HepG2 (cell line): Measurements from ENCODE around the gene NSMCE1. TPM values are rescaled to one million over a fixed set of nuclear protein-coding genes. Genes with fewer than 3 reads are reported as not detected.

ENCODE experiments used
- ATRX ChIP-seq: sonication (generic); formaldehyde crosslinking; IDR thresholded peaks from 2 replicates; pipeline ENCODE4 v1.4.0; 2020; ENCODE audit warnings: missing genetic modification reagents, borderline replicate concordance
- BCL6 ChIP-seq: IDR thresholded peaks from 2 replicates; pipeline ENCODE4 v1.6.1; 2016; ENCODE audit warnings: missing genetic modification reagents, missing compliant biosample characterization
- BORCS8-MEF2B ChIP-seq: sonication (generic); formaldehyde crosslinking; IDR thresholded peaks from 2 replicates; pipeline ENCODE4 v1.8.0; 2022; ENCODE audit warnings: mild to moderate bottlenecking, missing genetic modification reagents
- CBX1 ChIP-seq: IDR thresholded peaks from one replicate; pipeline ENCODE4 v1.6.1; 2016; ENCODE audit warnings: antibody characterized with exemption, low read depth
- MED1 ChIP-seq: sonication (generic); formaldehyde crosslinking; IDR thresholded peaks from 2 replicates; pipeline ENCODE4 v1.4.0; 2020; ENCODE audit warnings: missing genetic modification reagents
- NFE2 ChIP-seq: sonication (generic); formaldehyde crosslinking; IDR thresholded peaks from 2 replicates; pipeline ENCODE4 v1.4.0; 2020; ENCODE audit warnings: missing genetic modification reagents
- PCBP2 ChIP-seq: fragments of 200-400 bp; formaldehyde crosslinking; optimal IDR thresholded peaks from 2 replicates; pipeline ENCODE3; 2018; ENCODE audit warnings: low read length, low read depth; ENCODE audit not compliant: poor library complexity, severe bottlenecking
- THAP11 ChIP-seq: IDR thresholded peaks from 2 replicates; pipeline ENCODE4 v1.6.1; 2016; ENCODE audit warnings: missing biosample characterization, missing genetic modification reagents
- ZFP41 ChIP-seq: sonication (generic); formaldehyde crosslinking; IDR thresholded peaks from 2 replicates; pipeline ENCODE4 v1.4.0; 2020; ENCODE audit warnings: mild to moderate bottlenecking, missing genetic modification reagents, borderline replicate concordance
- ZKSCAN5 ChIP-seq: sonication (generic); formaldehyde crosslinking; IDR thresholded peaks from 2 replicates; pipeline ENCODE4 v1.5.1; 2020; ENCODE audit warnings: mild to moderate bottlenecking, missing genetic modification reagents
- ZNF10 ChIP-seq: sonication (generic); formaldehyde crosslinking; IDR thresholded peaks from 2 replicates; pipeline ENCODE4 v1.4.0; 2020; ENCODE audit warnings: mild to moderate bottlenecking, low read depth, missing genetic modification reagents, borderline replicate concordance
- ZNF207 ChIP-seq: fragments of 450-650 bp; IDR thresholded peaks from 2 replicates; pipeline ENCODE4 v1.6.1; 2016; ENCODE audit warnings: antibody characterized with exemption, borderline replicate concordance
- ZNF230 ChIP-seq: sonication (generic); formaldehyde crosslinking; IDR thresholded peaks from 2 replicates; pipeline ENCODE4 v1.4.0; 2020; ENCODE audit warnings: mild to moderate bottlenecking, missing genetic modification reagents
- ZNF317 ChIP-seq: sonication (generic); formaldehyde crosslinking; IDR thresholded peaks from 2 replicates; pipeline ENCODE4 v1.5.0; 2020; ENCODE audit warnings: mild to moderate bottlenecking, missing genetic modification reagents
- ZNF383 ChIP-seq: sonication (generic); formaldehyde crosslinking; IDR thresholded peaks from 2 replicates; pipeline ENCODE4 v1.4.0; 2020; ENCODE audit warnings: missing genetic modification reagents, mild to moderate bottlenecking, borderline replicate concordance
- polyA plus RNA-seq, 8 experiments: library from polyadenylated mRNA; depleted of rRNA in 3 of 8; stranded (reverse) in 7 of 8; unstranded in 1 of 8; fragments of >200 nt; fragmentation: Illumina TruSeq in 4 of 8; extraction: Trizol in 4 of 8; gene quantifications; 2 replicates each; pipeline versions ENCODE4 v1.2.1 to v1.2.3, GENCODE V29; 2011 to 2016; ENCODE audit warnings: low read depth in 4 of 8, missing spikeins in 1 of 8, mixed read lengths in 1 of 8; ENCODE audit not compliant: insufficient read depth in 1 of 8
- total RNA-seq, 5 experiments: library from RNA; depleted of rRNA; stranded (reverse); fragments of >200 nt; fragmentation: Illumina TruSeq; extraction: Trizol; gene quantifications; 2 replicates each; pipeline ENCODE4 v1.2.3, GENCODE V29; 2016; ENCODE audit warnings: low read depth in 1 of 5
- TF ChIP-seq, protein P1 (sequence below): sonication (generic); formaldehyde crosslinking; IDR thresholded peaks from 2 replicates; pipeline ENCODE4 v1.4.0; 2020; ENCODE audit warnings: low read depth, mild to moderate bottlenecking, missing genetic modification reagents
- TF ChIP-seq, protein P2 (sequence below): sonication (generic); formaldehyde crosslinking; IDR thresholded peaks from 2 replicates; pipeline ENCODE4 v1.8.1; 2023; ENCODE audit warnings: mild to moderate bottlenecking, missing genetic modification reagents, borderline replicate concordance
- TF ChIP-seq, protein P3 (sequence below): sonication (generic); formaldehyde crosslinking; IDR thresholded peaks from 2 replicates; pipeline ENCODE4 v1.5.0; 2020; ENCODE audit warnings: missing genetic modification reagents
- TF ChIP-seq, protein P4 (sequence below): sonication (generic); formaldehyde crosslinking; IDR thresholded peaks from 2 replicates; pipeline ENCODE4 v1.9.0; 2021; ENCODE audit warnings: missing genetic modification reagents, borderline replicate concordance
- TF ChIP-seq, protein P5 (sequence below): sonication (generic); formaldehyde crosslinking; IDR thresholded peaks from 2 replicates; pipeline ENCODE4 v1.5.1; 2020; ENCODE audit warnings: mild to moderate bottlenecking, missing genetic modification reagents
- TF ChIP-seq, protein P6 (sequence below): IDR thresholded peaks from 2 replicates; pipeline ENCODE4 v1.6.1; 2016; ENCODE audit warnings: missing compliant biosample characterization, missing genetic modification reagents, borderline replicate concordance

Gene NSMCE1
- total and polyA plus RNA-seq, 2 of the 13 experiments (the other 11 are each of a cell fraction or from before 2014, with no cell fraction given) = 42.7 to 52.9 TPM

DNA sequence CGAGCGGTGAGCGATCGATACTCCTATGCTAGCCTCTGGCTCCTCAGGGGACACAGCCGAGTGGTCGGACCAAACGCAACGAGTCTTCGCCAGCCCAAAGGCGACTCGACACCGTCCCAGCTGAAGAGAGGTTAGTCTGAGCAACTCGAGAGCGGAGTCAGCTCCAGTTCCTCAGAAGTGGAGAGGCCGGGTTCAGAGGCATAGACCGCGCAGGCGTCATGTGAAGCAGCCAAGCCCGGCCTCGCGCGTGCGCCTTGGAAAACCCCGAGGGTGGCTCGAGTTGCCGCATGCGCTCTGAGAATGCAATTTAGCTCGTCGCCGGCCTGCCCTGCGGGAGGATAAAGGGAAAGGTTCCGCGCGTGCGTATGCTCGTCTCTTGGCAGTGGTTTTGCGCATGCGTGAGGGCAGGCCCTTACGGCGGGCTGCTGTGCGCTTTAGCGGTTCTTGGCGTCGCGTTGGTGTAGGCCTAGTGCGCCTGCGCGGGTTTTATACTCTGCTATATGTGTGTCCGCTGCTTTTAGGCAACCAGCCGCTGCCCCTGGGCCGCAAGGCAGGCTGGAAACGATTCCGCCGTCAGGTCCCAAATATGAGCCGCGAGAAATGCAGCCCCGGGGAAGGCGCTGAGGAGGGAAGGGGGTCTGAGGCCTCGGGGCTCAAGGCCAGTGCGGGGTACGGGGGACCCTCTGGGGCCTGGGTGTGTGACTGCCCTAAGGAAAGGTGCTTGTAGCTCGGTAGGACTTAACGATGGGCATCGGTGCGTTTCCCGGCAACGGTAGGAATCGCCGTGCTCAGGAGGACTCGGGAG, 64.9 kb downstream of the NSMCE1 start, which contains the start of gene KDM8 (continued):
- TF ChIP-seq, protein P1, sequence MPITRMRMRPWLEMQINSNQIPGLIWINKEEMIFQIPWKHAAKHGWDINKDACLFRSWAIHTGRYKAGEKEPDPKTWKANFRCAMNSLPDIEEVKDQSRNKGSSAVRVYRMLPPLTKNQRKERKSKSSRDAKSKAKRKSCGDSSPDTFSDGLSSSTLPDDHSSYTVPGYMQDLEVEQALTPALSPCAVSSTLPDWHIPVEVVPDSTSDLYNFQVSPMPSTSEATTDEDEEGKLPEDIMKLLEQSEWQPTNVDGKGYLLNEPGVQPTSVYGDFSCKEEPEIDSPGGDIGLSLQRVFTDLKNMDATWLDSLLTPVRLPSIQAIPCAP (CRISPR knock-in tag) = 0 out of 2 replicates have a peak, but pooled peaks have one; percentile 53
- TF ChIP-seq, protein P2, sequence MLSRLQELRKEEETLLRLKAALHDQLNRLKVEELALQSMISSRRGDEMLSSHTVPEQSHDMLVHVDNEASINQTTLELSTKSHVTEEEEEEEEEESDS = peak; percentile 64
- TF ChIP-seq, protein P3, sequence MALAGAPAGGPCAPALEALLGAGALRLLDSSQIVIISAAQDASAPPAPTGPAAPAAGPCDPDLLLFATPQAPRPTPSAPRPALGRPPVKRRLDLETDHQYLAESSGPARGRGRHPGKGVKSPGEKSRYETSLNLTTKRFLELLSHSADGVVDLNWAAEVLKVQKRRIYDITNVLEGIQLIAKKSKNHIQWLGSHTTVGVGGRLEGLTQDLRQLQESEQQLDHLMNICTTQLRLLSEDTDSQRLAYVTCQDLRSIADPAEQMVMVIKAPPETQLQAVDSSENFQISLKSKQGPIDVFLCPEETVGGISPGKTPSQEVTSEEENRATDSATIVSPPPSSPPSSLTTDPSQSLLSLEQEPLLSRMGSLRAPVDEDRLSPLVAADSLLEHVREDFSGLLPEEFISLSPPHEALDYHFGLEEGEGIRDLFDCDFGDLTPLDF (CRISPR knock-in tag) = peak; percentile 57; the same call in 1 of the 2 replicates
- TF ChIP-seq PCBP2 (no peak), CBX1 (peak; percentile 86), ZNF317 (CRISPR knock-in tag) (peak; percentile 54; the same call in 1 of the 2 replicates), BORCS8-MEF2B (CRISPR knock-in tag) (peak; percentile 30), THAP11 (peak; percentile 74; the same call in 1 of the 2 replicates), ZFP41 (CRISPR knock-in tag) (peak; percentile 25; the same call in 1 of the 2 replicates), ATRX (0 out of 2 replicates have a peak, but pooled peaks have one; percentile 61), MED1 (CRISPR knock-in tag) (peak; percentile 77), ZNF230 (CRISPR knock-in tag) (no peak; the same call in 1 of the 2 replicates), ZNF207 (no peak), ZNF10 (CRISPR knock-in tag) (no peak), ZNF383 (CRISPR knock-in tag) (peak; percentile 42), BCL6 (CRISPR knock-in tag) (peak; percentile 75; the same call in 1 of the 2 replicates), NFE2 (no peak; the same call in 1 of the 2 replicates), ZKSCAN5 (CRISPR knock-in tag) (peak; percentile 80; the same call in 1 of the 2 replicates)
- TF ChIP-seq, protein P4, sequence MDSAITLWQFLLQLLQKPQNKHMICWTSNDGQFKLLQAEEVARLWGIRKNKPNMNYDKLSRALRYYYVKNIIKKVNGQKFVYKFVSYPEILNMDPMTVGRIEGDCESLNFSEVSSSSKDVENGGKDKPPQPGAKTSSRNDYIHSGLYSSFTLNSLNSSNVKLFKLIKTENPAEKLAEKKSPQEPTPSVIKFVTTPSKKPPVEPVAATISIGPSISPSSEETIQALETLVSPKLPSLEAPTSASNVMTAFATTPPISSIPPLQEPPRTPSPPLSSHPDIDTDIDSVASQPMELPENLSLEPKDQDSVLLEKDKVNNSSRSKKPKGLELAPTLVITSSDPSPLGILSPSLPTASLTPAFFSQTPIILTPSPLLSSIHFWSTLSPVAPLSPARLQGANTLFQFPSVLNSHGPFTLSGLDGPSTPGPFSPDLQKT (CRISPR knock-in tag) = no peak
- TF ChIP-seq, protein P5, sequence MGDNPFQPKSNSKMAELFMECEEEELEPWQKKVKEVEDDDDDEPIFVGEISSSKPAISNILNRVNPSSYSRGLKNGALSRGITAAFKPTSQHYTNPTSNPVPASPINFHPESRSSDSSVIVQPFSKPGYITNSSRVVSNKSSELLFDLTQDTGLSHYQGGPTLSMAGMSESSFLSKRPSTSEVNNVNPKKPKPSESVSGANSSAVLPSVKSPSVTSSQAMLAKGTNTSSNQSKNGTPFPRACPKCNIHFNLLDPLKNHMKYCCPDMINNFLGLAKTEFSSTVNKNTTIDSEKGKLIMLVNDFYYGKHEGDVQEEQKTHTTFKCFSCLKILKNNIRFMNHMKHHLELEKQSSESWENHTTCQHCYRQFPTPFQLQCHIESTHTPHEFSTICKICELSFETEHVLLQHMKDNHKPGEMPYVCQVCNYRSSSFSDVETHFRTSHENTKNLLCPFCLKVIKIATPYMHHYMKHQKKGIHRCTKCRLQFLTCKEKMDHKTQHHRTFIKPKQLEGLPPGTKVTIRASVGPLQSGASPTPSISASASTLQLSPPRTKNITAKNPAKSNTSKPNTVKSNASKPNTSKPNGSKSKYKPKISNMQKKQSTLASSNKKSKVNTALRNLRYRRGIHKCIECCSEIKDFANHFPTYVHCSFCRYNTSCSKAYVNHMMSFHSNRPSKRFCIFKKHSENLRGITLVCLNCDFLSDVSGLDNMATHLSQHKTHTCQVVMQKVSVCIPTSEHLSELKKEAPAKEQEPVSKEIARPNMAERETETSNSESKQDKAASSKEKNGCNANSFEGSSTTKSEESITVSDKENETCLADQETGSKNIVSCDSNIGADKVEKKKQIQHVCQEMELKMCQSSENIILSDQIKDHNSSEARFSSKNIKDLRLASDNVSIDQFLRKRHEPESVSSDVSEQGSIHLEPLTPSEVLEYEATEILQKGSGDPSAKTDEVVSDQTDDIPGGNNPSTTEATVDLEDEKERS = peak; percentile 86; the same call in 1 of the 2 replicates
- TF ChIP-seq, protein P6, sequence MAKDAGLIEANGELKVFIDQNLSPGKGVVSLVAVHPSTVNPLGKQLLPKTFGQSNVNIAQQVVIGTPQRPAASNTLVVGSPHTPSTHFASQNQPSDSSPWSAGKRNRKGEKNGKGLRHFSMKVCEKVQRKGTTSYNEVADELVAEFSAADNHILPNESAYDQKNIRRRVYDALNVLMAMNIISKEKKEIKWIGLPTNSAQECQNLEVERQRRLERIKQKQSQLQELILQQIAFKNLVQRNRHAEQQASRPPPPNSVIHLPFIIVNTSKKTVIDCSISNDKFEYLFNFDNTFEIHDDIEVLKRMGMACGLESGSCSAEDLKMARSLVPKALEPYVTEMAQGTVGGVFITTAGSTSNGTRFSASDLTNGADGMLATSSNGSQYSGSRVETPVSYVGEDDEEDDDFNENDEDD = peak; percentile 71; the same call in 1 of the 2 replicates
